NT2/D1 (cell line): ENCODE measurements around the gene PPP1R12B.
"Not testable (repeated sequence)": the region's sequence is repeated elsewhere in the genome, so short reads cannot be mapped to it uniquely, and the experiment has no call there.

Source experiments
- SUZ12 ChIP-seq: IDR thresholded peaks from 2 replicates; pipeline ENCODE4 v1.6.1; 2011; ENCODE audit not compliant: insufficient read length, insufficient read depth; ENCODE audit errors: extremely low read depth
- YY1 ChIP-seq: IDR thresholded peaks from 2 replicates; pipeline ENCODE4 v1.6.1; 2011; ENCODE audit not compliant: insufficient read length, insufficient read depth

- not testable (repeated sequence) for TF ChIP-seq SUZ12, YY1
Measured at GRCh38 chr1:202531812-202532616, 183.5 kb downstream of the PPP1R12B start.
